ENCODE measurements around the gene GSK3B.

DNA sequence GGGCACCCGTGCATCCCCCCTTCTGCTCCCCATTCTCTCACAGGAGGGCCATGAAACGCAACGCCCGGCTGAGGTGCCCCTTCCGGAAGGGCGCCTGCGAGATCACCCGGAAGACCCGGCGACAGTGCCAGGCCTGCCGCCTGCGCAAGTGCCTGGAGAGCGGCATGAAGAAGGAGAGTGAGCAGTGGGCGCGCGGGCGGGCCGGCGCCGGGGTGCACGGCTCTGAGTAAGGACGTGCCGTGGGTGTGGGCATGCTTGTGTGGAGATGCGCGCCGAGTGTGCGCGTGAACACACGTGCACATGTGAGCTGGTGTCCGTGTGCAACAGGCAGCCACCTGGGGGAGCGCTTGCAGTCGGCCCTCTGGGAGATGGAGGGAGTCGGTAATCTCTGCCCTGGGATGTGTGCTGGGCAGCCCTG lies 284.2 kb downstream of the GSK3B start:
- TF ChIP-seq, protein P1, sequence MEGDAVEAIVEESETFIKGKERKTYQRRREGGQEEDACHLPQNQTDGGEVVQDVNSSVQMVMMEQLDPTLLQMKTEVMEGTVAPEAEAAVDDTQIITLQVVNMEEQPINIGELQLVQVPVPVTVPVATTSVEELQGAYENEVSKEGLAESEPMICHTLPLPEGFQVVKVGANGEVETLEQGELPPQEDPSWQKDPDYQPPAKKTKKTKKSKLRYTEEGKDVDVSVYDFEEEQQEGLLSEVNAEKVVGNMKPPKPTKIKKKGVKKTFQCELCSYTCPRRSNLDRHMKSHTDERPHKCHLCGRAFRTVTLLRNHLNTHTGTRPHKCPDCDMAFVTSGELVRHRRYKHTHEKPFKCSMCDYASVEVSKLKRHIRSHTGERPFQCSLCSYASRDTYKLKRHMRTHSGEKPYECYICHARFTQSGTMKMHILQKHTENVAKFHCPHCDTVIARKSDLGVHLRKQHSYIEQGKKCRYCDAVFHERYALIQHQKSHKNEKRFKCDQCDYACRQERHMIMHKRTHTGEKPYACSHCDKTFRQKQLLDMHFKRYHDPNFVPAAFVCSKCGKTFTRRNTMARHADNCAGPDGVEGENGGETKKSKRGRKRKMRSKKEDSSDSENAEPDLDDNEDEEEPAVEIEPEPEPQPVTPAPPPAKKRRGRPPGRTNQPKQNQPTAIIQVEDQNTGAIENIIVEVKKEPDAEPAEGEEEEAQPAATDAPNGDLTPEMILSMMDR (IDR thresholded peaks at IDR 0.05) = no peak
- no peak for TF ChIP-seq POLR2A (IDR thresholded peaks at IDR 0.05)
